ENCODE data around the gene GH2. TPM values are rescaled to one million over a fixed set of nuclear protein-coding genes. Genes with fewer than 3 reads are reported as not detected.

GH2 gene
- total RNA-seq, 2 donors from 2014 or later = not detected

- Histone ChIP-seq H3K4me3 (no peak overlapping the region), H3K4me1 (peaks cover 17% of the 10 kb centered on the region), H3K9me3 (no peaks in the 10 kb centered on the region), H3K36me3 (peaks cover 36% of the 10 kb centered on the region), H3K27ac (no peak overlapping the region), H3K27me3 (no peaks in the 10 kb centered on the region), H3K9ac (ENCODE audit: low read depth in 2 of 2, low read length in 2 of 2) (no peak overlapping the region)
- intact Hi-C loops (cut with DNase I) = loop anchor here (10.0 kb wide), 1 partner anchor 205 kb away; the partner anchor contains the start of gene MAP3K3
- no peak for DNase-seq
- no peak for TF ChIP-seq CTCF (IDR thresholded peaks at IDR 0.05)
Measured at GRCh38 chr17:63830278-63830677, 51.5 kb downstream of the GH2 start.

Other genes starting within 250 kb of the GH2 start
- gene LIMD2, start 181.8 kb downstream of the GH2 start, total RNA-seq = 1 to 10 TPM; 3.6 to 5.6 TPM
- gene STRADA, start 140.1 kb downstream of the GH2 start, total RNA-seq = 10 to 100 TPM; 15.6 to 19.9 TPM
- 100 to 1,000 TPM; 128 to 145 TPM for gene CCDC47, start 108.3 kb downstream of the GH2 start, total RNA-seq
- gene DDX42, start 107.8 kb downstream of the GH2 start, total RNA-seq = 10 to 100 TPM; 71.1 to 74.5 TPM
- gene PSMC5, start 54.5 kb downstream of the GH2 start, total RNA-seq = 100 to 1,000 TPM in 1 of 2 donors, 10 to 100 TPM in 1; 86.1 to 138 TPM
- gene FTSJ3, start 54.3 kb downstream of the GH2 start, total RNA-seq = 10 to 100 TPM; 25.4 to 44.6 TPM
- 100 to 1,000 TPM in 1 of 2 donors, 10 to 100 TPM in 1; 77.2 to 124 TPM for gene SMARCD2, start 39.3 kb downstream of the GH2 start, total RNA-seq
- gene CSH2, start 8.3 kb downstream of the GH2 start, total RNA-seq = not detected
- gene CSH1, start 14.6 kb upstream of the GH2 start, total RNA-seq = not detected
- not detected for gene CSHL1, start 29.3 kb upstream of the GH2 start, total RNA-seq
- not detected for gene GH1, start 36.9 kb upstream of the GH2 start, total RNA-seq
- gene CD79B, start 50.4 kb upstream of the GH2 start, total RNA-seq = 1 to 10 TPM; 1.5 to 1.7 TPM
- gene SCN4A, start 91.0 kb upstream of the GH2 start, total RNA-seq = under 1 TPM; 0.07 to 0.27 TPM
- under 1 TPM in 1 of 2 donors, not detected in 1; 0.16 TPM for gene PRR29, start 116.4 kb upstream of the GH2 start, total RNA-seq
- 1 to 10 TPM; 9.2 to 9.5 TPM for gene ICAM2, start 138.7 kb upstream of the GH2 start, total RNA-seq
- gene ERN1, start 248.2 kb upstream of the GH2 start, total RNA-seq = 10 to 100 TPM; 19.2 to 19.6 TPM